NCI-H1694 (cell line): ENCODE measurements around the gene UBA7.
"Not testable (repeated sequence)": the region's sequence is repeated elsewhere in the genome, so short reads cannot be mapped to it uniquely, and the experiment has no call there.

Source experiments
- DNase-seq: peaks from one replicate; lab custom pipeline; 2025; lab: John Stamatoyannopoulos, UW

Gene UBA7

DNA sequence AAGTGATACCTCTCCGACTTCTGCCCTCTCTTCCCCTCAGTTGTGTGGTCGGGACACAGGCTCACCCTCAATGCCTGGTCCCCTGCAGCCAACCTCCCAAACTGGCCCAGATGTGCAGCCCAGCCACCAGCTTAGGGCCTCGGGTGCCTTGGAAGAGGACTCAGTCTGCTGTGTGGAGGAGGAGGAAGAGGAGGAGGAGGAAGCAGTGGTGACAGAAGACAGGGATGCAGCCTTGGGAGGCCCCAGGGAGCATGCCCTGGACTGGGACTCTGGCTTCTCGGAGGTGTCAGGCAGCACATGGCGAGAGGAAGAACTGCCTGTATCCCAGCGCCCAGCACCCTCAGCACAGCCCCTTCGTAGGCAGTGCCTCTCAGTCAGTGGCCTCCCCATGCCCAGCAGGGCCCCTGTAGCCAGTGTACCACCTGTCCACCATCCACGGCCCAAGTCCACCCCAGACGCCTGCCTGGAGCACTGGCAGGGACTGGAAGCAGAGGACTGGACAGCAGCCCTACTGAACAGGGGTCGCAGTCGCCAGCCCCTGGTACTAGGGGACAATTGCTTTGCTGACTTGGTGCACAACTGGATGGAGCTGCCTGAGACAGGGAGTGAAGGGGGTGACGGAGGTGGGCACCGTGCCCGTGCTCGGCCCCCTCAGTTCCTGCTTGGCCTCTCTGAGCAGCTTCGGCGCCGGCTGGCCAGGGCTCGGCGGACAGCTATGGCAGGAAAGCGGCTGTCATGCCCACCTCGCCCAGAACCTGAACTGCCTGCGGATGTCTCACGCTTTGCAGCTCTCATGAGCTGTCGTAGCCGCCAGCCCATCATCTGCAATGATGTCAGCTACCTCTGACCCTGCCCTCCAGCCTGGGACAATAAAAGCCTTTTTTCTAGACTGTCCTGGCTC is 9.4 kb downstream of the UBA7 start:
- no peak for DNase-seq

DNA sequence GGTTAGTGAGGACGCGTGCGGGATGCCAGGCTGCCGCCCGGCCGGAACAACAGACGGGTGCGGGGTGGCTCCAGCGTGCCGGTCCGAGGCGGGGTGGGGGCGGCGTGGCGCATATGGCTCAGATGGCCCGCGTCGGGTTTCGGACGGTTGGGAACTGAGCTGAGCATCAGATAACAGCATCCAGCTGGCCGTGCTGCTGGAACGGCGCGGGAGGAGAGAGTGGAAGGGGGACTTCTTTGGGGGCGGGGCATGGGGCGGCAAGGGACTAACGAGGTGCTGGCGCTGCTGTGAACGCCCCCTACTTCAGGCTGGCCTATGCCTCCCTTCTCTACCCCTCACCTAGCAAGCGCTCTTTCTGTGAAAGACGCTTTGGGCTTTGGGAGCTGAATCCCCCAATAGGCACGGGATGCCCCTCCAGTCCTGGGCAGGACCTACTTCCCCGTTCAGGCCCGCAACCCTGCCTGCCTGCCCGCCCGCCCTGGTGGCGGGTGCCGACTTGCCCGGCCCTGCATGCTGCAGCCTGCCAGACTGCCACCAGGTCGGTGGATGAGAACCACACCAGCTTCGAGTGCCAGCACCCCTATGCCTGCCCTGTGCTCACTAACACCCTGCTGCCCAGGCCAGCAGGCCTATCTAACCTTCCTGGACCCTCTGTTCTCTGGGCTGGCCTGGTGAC is 10.2 kb downstream of the UBA7 start:
- DNase-seq: peak; percentile 2

DNA sequence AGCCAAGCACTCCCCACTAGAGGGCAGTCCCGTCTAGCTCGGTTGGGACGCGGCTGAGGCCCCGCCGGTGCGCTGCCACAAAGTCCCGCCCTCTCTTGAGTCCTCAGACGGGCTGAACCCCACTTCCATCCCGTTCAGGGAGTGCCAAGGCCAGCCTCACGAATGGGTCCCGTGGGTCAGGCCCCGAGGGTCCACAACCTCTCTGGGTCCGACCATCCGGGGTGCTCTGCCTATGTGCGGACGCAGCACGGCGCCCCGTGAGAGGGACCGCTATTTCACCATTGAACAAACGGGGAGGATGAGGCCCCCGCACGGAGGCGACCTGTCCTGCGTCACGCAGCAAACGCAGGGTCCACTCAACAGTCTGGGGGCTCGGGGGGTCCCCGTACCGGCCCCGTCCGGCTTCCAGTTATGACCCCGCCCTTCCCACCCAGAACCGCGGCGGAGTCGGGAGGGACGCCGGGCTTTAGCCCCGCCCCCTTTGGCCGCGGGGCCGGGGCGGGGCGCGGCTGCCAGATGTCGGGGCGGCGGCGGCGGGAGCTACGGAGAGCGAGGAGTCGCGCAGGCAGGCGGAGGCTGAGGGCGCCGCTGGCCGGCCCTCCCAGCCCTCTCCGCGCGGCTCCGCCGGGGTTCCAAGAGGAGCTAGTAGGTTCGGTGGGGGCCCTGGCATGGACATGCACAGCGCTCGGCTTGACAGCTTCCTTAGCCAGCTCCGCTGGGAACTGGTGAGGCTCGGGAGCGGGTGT is 10.9 kb downstream of the UBA7 start, which contains the start of gene INKA1:
Gene INKA1 (plus strand): TSS at position 543 of the 746 bp plus-strand sequence. CDS start 132 bp downstream, at position 675.
- peak; percentile 34 for DNase-seq

DNA sequence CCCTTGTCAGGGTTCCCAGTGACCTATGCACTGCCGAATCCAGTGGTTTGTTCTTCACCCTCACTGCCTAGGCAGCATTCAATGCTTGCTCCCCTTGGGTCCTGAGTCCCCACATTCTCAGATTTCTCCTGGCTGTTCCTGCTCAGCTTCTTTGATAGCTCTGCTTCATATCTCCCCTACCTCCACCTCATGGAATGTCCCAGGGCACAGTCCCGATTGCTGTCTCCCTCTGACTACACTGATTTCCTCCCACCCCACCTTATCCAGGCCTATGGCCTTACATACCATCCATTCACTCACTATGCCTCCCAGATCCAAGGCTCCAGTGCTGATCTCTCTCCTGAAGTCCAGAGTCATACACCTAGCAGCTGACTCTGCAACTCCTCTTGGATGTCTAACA is 12.6 kb downstream of the UBA7 start:
- no peak for DNase-seq

DNA sequence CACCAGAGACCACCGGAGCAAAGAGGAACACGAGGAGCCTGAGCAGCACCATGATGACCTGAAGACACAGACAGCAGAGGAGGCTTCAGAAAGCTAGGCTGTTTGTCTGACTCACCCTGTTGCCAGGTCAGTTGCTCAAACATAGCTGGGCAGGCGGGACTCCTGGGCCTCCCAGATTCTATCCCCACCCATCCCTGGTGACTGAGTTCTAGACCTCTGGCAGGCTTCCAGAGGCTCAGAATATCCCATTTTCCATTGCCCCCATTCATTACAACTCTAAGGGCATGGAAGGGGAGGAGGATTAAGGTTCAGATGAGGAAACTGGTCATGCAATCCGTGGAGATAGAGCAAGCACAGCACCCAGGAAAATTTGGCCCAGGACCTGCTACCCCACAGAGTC is 14.0 kb downstream of the UBA7 start, which contains the start of gene CDHR4:
Gene CDHR4 (minus strand): TSS at position 113 of the 400 bp plus-strand sequence. CDS start 61 bp downstream, at position 52.
- DNase-seq: no peak

DNA sequence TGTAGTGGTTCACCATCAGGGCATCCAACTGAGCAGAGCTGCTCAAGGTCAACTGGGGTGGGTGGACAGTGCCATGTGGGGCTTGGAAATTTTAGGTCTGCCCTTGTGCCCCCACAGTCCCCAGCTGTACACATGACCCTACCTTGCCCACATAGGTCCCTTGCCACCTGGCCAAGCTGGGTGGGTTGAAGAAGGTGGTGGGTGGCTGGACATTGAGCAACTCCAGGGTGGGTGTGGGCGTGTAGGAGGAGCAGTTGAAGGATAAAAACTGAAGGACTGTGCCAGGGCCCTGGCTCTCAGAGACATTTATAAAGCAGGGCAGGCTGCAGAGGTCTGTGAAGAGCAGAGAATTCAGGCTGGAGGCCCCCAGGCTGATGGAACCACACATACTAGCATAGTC is 14.6 kb downstream of the UBA7 start:
- DNase-seq: no peak

DNA sequence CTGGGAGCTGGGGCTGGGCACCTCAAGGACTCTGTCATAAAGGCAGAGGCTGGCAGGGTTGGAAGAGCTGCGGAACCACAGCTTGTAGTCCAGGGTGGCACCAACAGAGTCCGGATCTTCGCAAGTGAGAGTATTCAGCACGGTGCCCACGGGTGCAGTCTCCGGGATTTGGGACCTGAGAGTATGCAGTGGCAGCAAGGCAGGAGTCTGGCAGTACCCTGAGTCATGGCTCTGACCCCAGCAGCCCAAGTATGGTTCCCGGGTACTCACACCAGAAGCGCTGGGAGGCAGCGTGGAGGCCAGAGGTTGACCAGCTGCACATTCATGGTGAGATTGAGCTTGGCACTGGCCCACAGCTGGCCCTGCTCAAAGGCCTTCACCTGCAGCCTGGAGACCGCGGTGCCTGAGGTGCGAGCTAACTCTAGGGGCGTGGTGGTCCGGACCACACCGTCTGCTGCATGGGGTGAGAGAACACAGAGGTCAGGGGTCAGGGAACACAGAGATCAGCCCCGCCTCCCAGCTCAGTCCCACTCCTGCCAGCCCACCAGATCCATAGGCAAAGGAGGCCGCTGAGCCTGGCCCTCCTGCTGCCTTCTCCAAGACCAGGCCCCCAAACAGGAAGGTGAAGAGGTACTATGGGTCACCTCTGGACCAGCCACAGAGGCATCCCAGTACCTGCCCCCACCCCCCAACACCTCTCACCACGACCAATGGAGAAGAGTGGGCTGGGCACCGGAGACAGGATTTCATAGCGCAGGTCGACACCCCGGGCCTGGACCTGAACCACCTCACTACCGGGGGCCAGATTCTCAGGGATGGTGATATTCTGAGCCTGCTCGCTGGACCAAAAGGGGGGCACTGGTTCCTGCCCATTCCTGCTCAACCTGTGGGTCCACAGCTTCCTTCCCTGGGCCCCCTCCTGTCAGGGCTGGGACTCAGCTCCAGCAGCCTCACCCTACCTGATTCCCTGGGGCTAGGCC is 18.5 kb downstream of the UBA7 start:
- no peak for DNase-seq

DNA sequence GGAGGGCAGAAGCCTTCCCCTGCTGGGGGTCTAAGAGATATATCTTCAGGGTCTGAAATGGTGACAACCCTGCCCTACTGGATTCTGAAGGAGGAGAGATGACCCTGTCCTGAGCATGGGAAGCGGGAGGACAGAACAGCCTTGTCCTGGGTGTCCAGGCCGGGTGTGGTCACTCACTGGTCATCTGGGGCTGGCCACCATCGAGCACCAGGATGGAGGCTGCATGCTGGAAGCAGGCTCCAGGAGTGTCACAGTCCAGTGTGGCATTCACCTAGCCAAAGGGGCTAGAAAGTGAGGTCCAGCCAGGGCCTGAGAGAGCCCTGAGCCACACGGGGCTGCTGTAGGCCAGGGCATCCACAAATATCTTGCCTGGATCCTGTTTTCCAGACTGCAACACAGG is 19.3 kb downstream of the UBA7 start:
- DNase-seq: no peak

DNA sequence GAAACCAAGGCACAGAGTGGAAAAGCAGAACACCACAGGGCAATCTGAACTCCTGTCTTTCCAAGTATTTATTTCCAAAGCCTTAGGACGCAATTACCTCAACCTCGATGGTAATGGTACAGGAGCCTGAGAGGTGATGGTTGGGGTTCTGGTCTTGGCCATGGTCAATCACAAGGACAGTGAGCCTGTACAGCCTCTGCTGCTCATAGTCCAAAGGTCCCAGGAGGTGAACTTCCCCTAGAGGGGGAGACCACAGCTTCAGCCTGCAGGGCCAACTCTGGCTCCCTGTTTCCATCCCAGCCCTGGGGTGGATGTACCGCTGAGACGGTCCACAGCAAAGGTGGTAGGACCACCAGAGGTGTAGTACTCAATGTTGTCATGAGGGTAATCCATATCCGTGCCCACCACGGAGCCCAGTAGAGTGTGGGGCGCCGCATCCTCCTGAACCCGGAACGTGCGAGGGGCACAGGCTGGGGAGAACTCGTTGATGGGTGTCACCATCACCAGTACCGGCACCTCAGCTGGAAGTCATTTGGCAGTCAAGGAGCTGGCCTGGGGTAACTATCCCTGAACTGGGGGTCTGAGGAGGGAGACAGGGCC is 20.2 kb downstream of the UBA7 start:
- no peak for DNase-seq

DNA sequence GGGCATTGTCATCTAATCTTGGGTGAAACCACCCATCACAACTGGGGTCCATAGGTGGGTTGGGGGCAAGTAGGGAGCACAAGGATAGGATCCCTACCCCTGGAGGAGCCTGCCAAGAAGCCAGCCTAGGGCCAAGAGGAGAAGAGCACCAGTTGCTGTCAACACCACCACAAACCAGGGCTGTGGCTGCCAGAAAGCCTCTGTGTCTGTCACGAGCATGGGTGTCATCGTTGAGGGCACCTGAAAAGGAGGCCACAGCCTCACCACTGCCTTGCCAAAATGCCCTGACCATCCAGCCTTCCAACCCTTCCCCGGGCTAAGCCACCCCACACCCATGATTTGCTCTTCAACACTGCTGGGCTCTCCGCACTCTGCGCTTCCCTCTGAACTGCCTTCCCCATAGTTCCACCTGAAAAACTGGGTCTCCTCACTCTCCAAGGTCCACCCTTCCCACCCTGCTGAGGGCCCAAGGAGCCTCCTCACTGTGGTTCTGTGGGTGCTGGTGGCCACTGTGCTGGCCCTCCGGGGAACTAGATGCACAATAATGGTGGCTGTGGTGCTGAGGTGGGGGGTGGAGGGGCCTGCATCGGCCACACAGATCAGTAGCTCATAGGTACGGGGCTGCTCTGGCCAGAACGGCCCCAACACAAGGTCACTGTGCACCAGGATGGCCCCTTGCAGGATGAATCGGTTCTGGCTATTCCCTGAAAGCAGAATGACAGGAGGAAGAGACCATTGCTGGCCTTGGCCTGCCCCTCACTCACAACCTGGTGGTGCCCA is 21.2 kb downstream of the UBA7 start:
- DNase-seq: no peak

DNA sequence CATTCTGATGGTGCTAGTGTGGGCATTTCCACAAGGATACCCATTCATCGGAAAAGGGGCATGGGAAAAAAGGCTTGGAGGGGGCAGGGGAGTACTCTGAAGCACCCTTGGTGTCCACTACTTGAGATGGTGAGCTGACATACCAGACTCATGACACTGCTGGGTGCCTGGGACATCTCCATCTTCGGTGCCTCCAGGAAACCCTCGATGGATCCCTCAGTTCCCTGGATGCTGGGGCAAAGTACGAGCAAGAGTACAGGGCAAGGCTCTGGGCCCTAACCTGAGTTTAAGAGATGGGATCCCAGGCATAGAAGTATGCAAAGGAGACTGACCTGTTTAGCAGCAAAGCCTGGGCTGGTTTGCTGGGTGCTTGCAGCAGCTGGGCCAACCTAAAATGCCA is 22.2 kb downstream of the UBA7 start:
- DNase-seq: no peak

DNA sequence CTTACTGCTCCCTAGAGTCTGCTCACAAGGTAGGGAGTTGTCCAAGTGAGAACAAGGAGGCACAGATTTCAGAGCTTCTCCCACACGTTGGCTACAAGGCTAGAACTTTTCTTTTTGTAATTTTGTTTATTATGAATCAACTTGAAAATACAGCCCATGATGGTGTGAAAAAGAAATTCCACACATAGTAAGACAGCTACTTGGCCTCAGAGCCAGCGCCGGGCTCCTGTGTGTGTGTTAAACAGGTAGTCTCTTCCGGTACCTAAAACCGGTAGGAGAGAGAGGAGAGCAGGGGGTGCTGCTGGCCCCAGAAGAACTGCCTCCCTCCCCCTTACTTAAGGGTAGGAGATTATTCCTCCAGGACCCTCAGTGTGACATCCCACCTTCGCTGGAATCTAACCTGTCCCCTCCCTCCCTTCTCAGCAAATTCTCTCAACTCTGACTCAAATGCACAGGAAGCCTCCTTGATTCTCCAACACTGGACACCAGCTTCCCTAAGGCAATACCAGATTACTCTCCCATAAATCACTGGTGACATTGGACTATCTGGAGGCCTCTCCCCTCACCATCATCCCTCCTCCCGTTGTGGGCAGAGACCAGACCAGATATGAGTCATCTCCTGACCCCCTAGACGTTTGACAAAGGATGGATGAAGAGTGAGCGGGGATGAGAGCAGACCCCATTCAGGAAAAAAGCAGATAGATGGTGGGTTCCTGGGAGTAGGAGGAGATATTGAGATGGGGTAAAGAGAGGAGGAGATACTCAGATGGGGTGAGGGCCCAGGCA is 22.9 kb downstream of the UBA7 start:
- no peak for DNase-seq

DNA sequence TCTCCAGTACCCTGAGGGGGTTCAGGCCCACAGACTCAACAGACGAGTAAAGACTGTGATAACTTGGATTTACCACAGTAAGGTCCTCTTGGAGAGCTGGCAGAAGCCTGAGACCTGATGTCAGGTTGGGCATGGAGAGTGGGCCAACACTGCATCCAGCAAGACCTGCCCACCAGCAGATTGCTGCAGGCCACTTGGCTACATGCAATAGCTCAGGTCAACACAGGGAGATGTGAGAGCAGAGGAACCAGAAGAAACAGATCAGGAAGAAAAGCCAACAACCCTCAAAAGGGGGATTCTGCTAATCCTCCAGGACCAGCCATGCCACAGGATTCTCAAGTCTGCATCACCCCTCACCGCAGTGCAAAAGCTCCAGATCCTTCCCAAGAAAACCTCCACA is 25.7 kb downstream of the UBA7 start:
- no peak for DNase-seq

DNA sequence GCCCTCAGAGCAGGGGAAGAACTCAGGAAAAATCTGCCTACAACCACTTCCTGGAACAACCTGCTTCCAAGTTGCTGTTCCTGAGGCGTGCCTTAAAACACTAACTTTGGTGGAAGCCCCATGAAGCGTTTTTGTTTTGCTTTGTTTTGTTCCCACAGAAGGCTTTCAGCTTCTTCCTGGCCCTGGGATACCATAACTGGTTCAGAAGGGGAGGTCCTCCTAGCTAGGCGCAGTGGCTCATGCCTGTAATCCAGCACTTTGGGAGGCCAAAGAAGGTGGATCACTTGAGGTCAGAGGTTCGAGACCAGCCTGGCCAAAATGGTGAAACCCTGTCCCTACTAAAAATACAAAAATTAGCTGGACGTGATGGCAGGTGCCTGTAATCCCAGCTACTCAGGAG is 26.2 kb downstream of the UBA7 start:
- DNase-seq: no peak

DNA sequence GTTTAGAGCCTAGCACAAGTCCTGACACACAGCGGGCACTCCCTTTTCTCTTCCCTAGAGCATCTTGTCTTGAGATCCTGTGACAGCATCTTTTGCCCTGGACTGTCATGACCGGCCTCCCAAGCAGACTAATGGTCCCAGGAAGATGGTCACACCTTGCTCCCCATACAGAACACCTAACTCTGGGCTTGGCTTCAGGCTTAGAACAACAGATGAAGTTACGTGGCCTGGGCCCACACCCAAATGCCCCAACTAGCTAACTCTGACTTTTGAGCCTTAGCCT is 26.6 kb downstream of the UBA7 start:
- DNase-seq: no peak

DNA sequence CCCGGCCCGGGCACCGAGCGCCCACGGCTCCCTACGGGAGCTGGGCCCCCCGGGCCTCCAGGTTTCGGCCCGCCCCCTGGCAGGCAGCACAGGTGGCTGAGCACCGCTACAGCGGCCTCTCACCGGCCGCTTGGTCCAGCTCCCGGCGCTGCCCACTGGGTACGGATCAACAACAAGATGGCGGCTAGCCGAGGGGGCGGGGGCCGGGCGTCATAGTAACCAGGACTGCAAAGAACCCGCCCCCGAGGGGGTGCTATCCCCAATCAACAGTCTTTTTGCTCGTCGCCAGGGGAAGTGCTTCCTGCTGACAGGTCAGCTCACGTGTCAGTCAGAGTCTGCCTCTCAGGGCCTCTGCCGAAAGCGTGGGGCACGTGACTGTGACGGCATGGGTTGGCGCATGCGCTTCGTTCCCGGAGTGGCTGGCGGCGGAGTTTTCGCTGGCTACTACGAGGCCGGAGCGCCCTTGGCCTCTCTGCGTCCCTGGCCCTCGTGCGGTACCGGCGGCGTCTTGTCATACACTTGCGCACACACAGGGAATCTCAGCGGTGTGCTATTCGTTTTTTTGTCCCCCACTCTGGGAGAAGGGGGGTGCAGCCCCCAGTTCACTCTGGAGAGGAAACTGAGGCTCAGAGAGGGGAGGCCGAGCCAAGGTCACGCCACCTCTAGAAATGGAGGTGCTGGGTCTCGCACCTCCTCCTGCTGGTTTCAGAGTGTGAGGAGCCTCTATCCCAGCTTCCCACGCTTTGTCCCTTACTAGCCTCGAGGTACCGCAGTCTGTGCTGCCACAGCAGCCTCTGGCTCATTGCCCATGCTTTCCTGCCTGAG is 27.2 kb downstream of the UBA7 start, which contains the start of gene IP6K1:
Gene IP6K1 (minus strand): TSS at position 186 of the 825 bp plus-strand sequence. CDS start 38,502 bp downstream, outside the sequence.
- peak; percentile 85 for DNase-seq

DNA sequence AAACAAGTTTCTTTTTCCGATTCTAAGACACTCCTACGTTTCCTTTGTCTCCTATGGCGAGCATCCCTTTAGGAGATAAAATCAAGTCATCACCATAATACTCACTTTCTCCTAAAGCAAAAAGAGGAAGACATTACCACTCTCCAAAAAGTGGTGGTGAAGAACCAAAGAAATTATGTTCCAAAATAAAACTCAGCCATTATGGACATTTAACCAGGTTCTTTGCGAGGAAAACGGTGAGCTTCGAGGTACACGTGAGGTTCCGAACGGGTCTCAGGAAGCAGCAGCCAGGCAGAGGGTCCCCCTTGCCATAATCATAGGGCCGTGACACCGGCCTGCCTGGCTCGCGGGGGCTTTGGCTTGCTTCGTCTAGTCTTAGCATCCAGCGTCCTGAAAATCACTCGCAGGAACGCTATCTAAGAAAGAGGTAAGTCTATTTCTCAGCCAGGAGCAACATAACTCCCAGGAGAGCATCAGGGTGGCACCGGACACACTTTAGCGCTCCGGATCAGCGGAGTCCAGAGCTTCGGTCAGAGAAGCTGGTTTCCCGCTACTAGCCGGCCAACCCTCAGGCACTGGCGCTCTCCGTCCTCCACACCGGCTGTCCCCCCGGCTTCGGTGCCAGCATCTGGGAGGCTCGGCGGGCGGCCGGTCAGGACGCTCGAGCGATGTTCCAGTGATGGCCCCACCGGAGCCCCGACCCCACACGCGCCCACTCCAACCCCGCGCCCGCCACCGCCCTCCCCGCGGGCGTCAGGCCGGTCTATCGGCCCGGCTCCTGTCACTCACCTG is 28.0 kb downstream of the UBA7 start:
- DNase-seq: no peak

DNA sequence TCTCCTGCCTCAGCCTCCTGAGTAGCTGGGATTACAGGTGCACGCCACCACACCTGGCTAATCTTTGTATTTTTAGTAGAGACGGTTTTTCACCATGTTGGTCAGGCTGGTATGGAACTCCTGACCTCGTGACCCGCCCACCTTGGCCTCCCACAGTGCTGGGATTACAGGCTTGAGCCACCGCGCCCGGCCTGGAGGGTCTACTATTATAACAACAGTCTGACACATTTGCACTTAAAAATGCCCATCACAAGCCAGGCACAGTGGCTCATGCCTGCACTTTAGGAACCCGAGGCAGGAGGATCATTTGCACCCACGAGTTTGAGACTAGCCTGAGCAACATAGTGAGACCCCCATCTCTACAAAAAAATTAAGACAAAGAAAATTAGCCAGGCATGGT is 31.5 kb downstream of the UBA7 start:
- DNase-seq: not testable (repeated sequence)
